ENCODE results near the gene COL17A1.

Gene COL17A1

GRCh38 chr10:104121485-104122224 is 36.0 kb upstream of the COL17A1 start, which contains the start of gene SFR1:
Gene SFR1, plus strand, starts transcription at chr10:104122171. Its CDS starts 13 bp downstream, at chr10:104122184.
- peak; percentile 96 for DNase-seq (ENCODE audit: low read depth)
- peak within 1 kb of the TSS; percentile 77 for H3K4me3 ChIP-seq (ENCODE audit: control insufficient read depth, low read depth, low read length)
- TF ChIP-seq CTCF (conservative IDR thresholded peaks at IDR 0.05; ENCODE audit: control insufficient read depth, insufficient read depth, low read depth, low read length): peak; percentile 30

GRCh38 chr10:104120903-104121484 is 35.3 kb upstream of the COL17A1 start:
- DNase-seq (ENCODE audit: low read depth): peak; percentile 96
- peak overlapping the region; percentile 64 for H3K4me3 ChIP-seq (ENCODE audit: control insufficient read depth, low read depth, low read length)
- TF ChIP-seq CTCF (conservative IDR thresholded peaks at IDR 0.05; ENCODE audit: control insufficient read depth, insufficient read depth, low read depth, low read length): no peak

- no peak for DNase-seq (ENCODE audit: low read depth)
- TF ChIP-seq CTCF (conservative IDR thresholded peaks at IDR 0.05; ENCODE audit: control insufficient read depth, insufficient read depth, low read depth, low read length): no peak
- H3K4me3 ChIP-seq (ENCODE audit: control insufficient read depth, low read depth, low read length): no peak overlapping the region
Observed at GRCh38 chr10:104120512-104120902, 34.8 kb upstream of the COL17A1 start.

GRCh38 chr10:104119996-104120395 is 34.3 kb upstream of the COL17A1 start:
- DNase-seq (ENCODE audit: low read depth): no peak
- no peak overlapping the region for H3K4me3 ChIP-seq (ENCODE audit: control insufficient read depth, low read depth, low read length)
- TF ChIP-seq CTCF (conservative IDR thresholded peaks at IDR 0.05; ENCODE audit: control insufficient read depth, insufficient read depth, low read depth, low read length): no peak

GRCh38 chr10:104117839-104118323 is 32.2 kb upstream of the COL17A1 start:
- TF ChIP-seq CTCF (conservative IDR thresholded peaks at IDR 0.05; ENCODE audit: control insufficient read depth, insufficient read depth, low read depth, low read length): no peak
- H3K4me3 ChIP-seq (ENCODE audit: control insufficient read depth, low read depth, low read length): no peak overlapping the region
- DNase-seq (ENCODE audit: low read depth): peak; percentile 74

- TF ChIP-seq CTCF (conservative IDR thresholded peaks at IDR 0.05; ENCODE audit: control insufficient read depth, insufficient read depth, low read depth, low read length): no peak
- no peak for DNase-seq (ENCODE audit: low read depth)
- H3K4me3 ChIP-seq (ENCODE audit: control insufficient read depth, low read depth, low read length): no peak overlapping the region
Observed at GRCh38 chr10:104113376-104113956, 27.8 kb upstream of the COL17A1 start.

All from fibroblast of mammary gland (primary cell).